Right cardiac atrium (tissue), 5 donors: ENCODE results near the gene SCYL1. TPM values are rescaled to one million over a fixed set of nuclear protein-coding genes. Genes with fewer than 3 reads are reported as not detected.

Experiments
- ATAC-seq, 2 donors: fragments of 200-7000 bp; cut with Tn5 transposase; one replicate each; pipeline versions ENCODE4 v1.8.0 to v1.9.1; 2020; ENCODE audit warnings: moderate library complexity in 2 of 2, mild to moderate bottlenecking in 1 of 2
- DNase-seq, 3 donors: peaks; one replicate each; pipeline ENCODE4 v3.0.0-alpha.2; 2020
- H3K27ac ChIP-seq: one replicate; pipeline ENCODE4 v1.5.1; 2013; ENCODE audit warnings: mild to moderate bottlenecking, low read length, control low read depth, moderate library complexity
- H3K27me3 ChIP-seq: one replicate; pipeline ENCODE4 v1.6.1; 2013; ENCODE audit not compliant: control insufficient read depth, insufficient read depth
- H3K4me1 ChIP-seq: one replicate; pipeline ENCODE4 v1.6.1; 2013; ENCODE audit warnings: low read length; ENCODE audit not compliant: control insufficient read depth, insufficient read depth
- H3K4me3 ChIP-seq: one replicate; pipeline ENCODE4 v1.5.1; 2013; ENCODE audit warnings: low read length, control low read depth
- H3K9me3 ChIP-seq: one replicate; pipeline ENCODE4 v1.6.1; 2013; ENCODE audit warnings: low read length; ENCODE audit not compliant: control insufficient read depth
- WGBS: extraction: QIAGEN DNeasy Blood & Tissue Kit; methylation state at CpG from one replicate; pipeline ENCODE4 v1.1.7; 2013; 5-methylcytosine and 5-hydroxymethylcytosine counted together
- intact Hi-C, 4 donors: fragments of 100-400 bp; cut with DNase I; formaldehyde crosslinking; loops; one replicate each; pipeline versions ENCODE4 v1.11.0 to v1.14.0; 2022 to 2023
- polyA plus RNA-seq: library from polyadenylated mRNA; stranded (reverse); fragments of 200-250 nt; gene quantifications from one replicate; pipeline ENCODE4 v1.2.3, GENCODE V29; 2013
- total RNA-seq, 4 donors: library from RNA; stranded (reverse); fragmentation: NEBNext Ultra II Directional; extraction: Animal tissue kit (Norgen Biotek cat#: 25700); gene quantifications; one replicate each; pipeline ENCODE4 v1.2.1, GENCODE V29; 2021
- donor health status: healthy with polysubstance abuse.
- donor health status: DM: no; HTN: yes; CAD: no.
- donor health status: DM: no; HTN: no; CAD: no.
- donor health status: DM: no; HTN: yes; CAD: no; lungs with severe emphysema.
- donor health status: DM: yes; HTN: yes; CAD: no.

Gene SCYL1
- total and polyA plus RNA-seq, 5 donors: 56.6 to 65.2 (median 61.9) TPM

- H3K27ac ChIP-seq: peak overlapping the region; percentile 73
- H3K9me3 ChIP-seq: no peaks in the 10 kb centered on the region
- 1% methylated on average over 67 of the region's 67 CpGs for WGBS
- intact Hi-C loops: no loop called here
- H3K4me1 ChIP-seq: peaks cover 14% of the 10 kb centered on the region
- DNase-seq (peak; percentile 98), ATAC-seq (peak; percentile 70 to 72)
- H3K4me3 ChIP-seq: peak overlapping the region; percentile 84
- no peaks in the 10 kb centered on the region for H3K27me3 ChIP-seq
Measured at GRCh38 chr11:65574109-65574810, 49.4 kb downstream of the SCYL1 start.

- H3K9me3 ChIP-seq: no peaks in the 10 kb centered on the region
- WGBS: 26% methylated on average over 28 of the region's 28 CpGs
- H3K27ac ChIP-seq: peak overlapping the region; percentile 73
- no peak for ATAC-seq
- H3K27me3 ChIP-seq: no peaks in the 10 kb centered on the region
- intact Hi-C loops: loop anchor here in 1 of 4 donors (5.0 kb wide), 1 partner anchor 37 kb away; the partner anchor contains the start of gene MAP3K11
- peaks cover 14% of the 10 kb centered on the region for H3K4me1 ChIP-seq
- DNase-seq: peak in 2 of 3 donors; percentile 66 to 74
- peak overlapping the region; percentile 84 for H3K4me3 ChIP-seq
Measured at GRCh38 chr11:65574811-65575567, 50.1 kb downstream of the SCYL1 start.

- intact Hi-C loops: loop anchor here in 1 of 4 donors (5.0 kb wide), 1 partner anchor 37 kb away; the partner anchor contains the start of gene MAP3K11
- WGBS: 1% methylated on average over 67 of the region's 69 CpGs
Measured at GRCh38 chr11:65575568-65576231, 50.8 kb downstream of the SCYL1 start, which contains the start of gene EHBP1L1. Gene EHBP1L1, plus strand, starts transcription at chr11:65576053. Its CDS starts 250 bp downstream, at chr11:65576303.

GRCh38 chr11:65576232-65576866, 51.5 kb downstream of the SCYL1 start:
- ATAC-seq (no peak), DNase-seq (peak; percentile 57 to 82 (median 80))
- 10% methylated on average over 26 of the region's 26 CpGs for WGBS
- intact Hi-C loops: loop anchor here in 1 of 4 donors (5.0 kb wide), 1 partner anchor 36 kb away; the partner anchor contains the start of gene MAP3K11
- peaks cover 14% of the 10 kb centered on the region for H3K4me1 ChIP-seq
- peak overlapping the region; percentile 92 for H3K27ac ChIP-seq
- peak overlapping the region; percentile 84 for H3K4me3 ChIP-seq
- no peaks in the 10 kb centered on the region for H3K27me3 ChIP-seq
- H3K9me3 ChIP-seq: no peaks in the 10 kb centered on the region

More at GRCh38 chr11:65575568-65576231, 50.8 kb downstream of the SCYL1 start, which contains the start of gene EHBP1L1:
- DNase-seq (peak; percentile 81 to 93 (median 93)), ATAC-seq (peak; percentile 3 to 9)
- Histone ChIP-seq H3K27me3 (no peaks in the 10 kb centered on the region), H3K4me1 (peaks cover 14% of the 10 kb centered on the region), H3K27ac (peak within 1 kb of the TSS; percentile 92), H3K9me3 (no peaks in the 10 kb centered on the region), H3K4me3 (peak within 1 kb of the TSS; percentile 84)

GRCh38 chr11:65576867-65577755, 52.2 kb downstream of the SCYL1 start:
- Histone ChIP-seq H3K9me3 (no peaks in the 10 kb centered on the region), H3K4me3 (peak overlapping the region; percentile 84), H3K27ac (peak overlapping the region; percentile 92), H3K4me1 (peaks cover 9% of the 10 kb centered on the region), H3K27me3 (no peaks in the 10 kb centered on the region)
- DNase-seq: peak; percentile 82 to 88 (median 84)
- 33% methylated on average over 18 of the region's 18 CpGs for WGBS
- intact Hi-C loops: loop anchor here in 1 of 4 donors (5.0 kb wide), 1 partner anchor 35 kb away; the partner anchor contains the start of gene MAP3K11
- ATAC-seq: peak; percentile 29 to 52

GRCh38 chr11:65577756-65578109, 52.9 kb downstream of the SCYL1 start:
- no peaks in the 10 kb centered on the region for H3K27me3 ChIP-seq
- H3K4me1 ChIP-seq: peaks cover 9% of the 10 kb centered on the region
- H3K4me3 ChIP-seq: no peak overlapping the region
- ATAC-seq: no peak
- no peaks in the 10 kb centered on the region for H3K9me3 ChIP-seq
- H3K27ac ChIP-seq: peak overlapping the region; percentile 92
- intact Hi-C loops: loop anchor here in 1 of 4 donors (5.0 kb wide), 1 partner anchor 35 kb away; the partner anchor contains the start of gene MAP3K11
- 30% methylated on average over 8 of the region's 8 CpGs for WGBS
- DNase-seq: peak in 2 of 3 donors; percentile 65 to 72

- H3K4me3 ChIP-seq: no peak overlapping the region
- WGBS: 88% methylated on average over 7 of the region's 7 CpGs
Measured at GRCh38 chr11:65578134-65578533, 53.3 kb downstream of the SCYL1 start.

GRCh38 chr11:65578667-65579066, 53.8 kb downstream of the SCYL1 start:
- Histone ChIP-seq H3K4me3 (no peak overlapping the region), H3K27ac (no peak overlapping the region), H3K9me3 (no peaks in the 10 kb centered on the region), H3K27me3 (no peaks in the 10 kb centered on the region), H3K4me1 (peaks cover 9% of the 10 kb centered on the region)
- DNase-seq (no peak), ATAC-seq (no peak)
- 68% methylated on average over 3 of the region's 3 CpGs for WGBS
- intact Hi-C loops: loop anchor here in 1 of 4 donors (5.0 kb wide), 1 partner anchor 34 kb away; the partner anchor contains the start of gene MAP3K11

More at GRCh38 chr11:65578134-65578533, 53.3 kb downstream of the SCYL1 start:
- Histone ChIP-seq H3K4me1 (peaks cover 9% of the 10 kb centered on the region), H3K27me3 (no peaks in the 10 kb centered on the region), H3K9me3 (no peaks in the 10 kb centered on the region), H3K27ac (peak overlapping the region; percentile 92)
- DNase-seq (peak in 1 of 3 donors; percentile 45), ATAC-seq (no peak)
- intact Hi-C loops: loop anchor here in 1 of 4 donors (5.0 kb wide), 1 partner anchor 34 kb away; the partner anchor contains the start of gene MAP3K11

- intact Hi-C loops: loop anchor here in 1 of 4 donors (5.0 kb wide), 1 partner anchor 33 kb away; the partner anchor contains the start of gene MAP3K11
- Histone ChIP-seq H3K27me3 (no peaks in the 10 kb centered on the region), H3K4me1 (peaks cover 7% of the 10 kb centered on the region), H3K9me3 (no peaks in the 10 kb centered on the region), H3K27ac (no peak overlapping the region), H3K4me3 (no peak overlapping the region)
- WGBS: 85% methylated on average over 4 of the region's 4 CpGs
- DNase-seq (no peak), ATAC-seq (no peak)
Measured at GRCh38 chr11:65579291-65579690, 54.4 kb downstream of the SCYL1 start.
